T-helper 17 cell (primary cell): ENCODE data around the gene HOXA9. TPM values are rescaled to one million over a fixed set of nuclear protein-coding genes. Genes with fewer than 3 reads are reported as not detected.

Source experiments
- ATAC-seq: fragments of 150-1000 bp; cut with Tn5 transposase; 2 replicates; pipeline ENCODE4 v1.10.0; 2021; ENCODE audit warnings: mild to moderate bottlenecking, moderate library complexity
- DNase-seq, 3 donors: peaks; one replicate each; pipeline versions ENCODE4 v3.0.0 to v3.0.0-alpha.2; 2020 to 2021
- H3K9me3 ChIP-seq: one replicate; pipeline ENCODE4 v1.7.0; 2013; ENCODE audit warnings: low read length, mild to moderate bottlenecking; ENCODE audit not compliant: control insufficient read depth, poor library complexity, severe bottlenecking
- H3K27ac Mint-ChIP-seq: one replicate; pipeline ENCODE4 v1.8.0; 2022; ENCODE audit warnings: mild to moderate bottlenecking, moderate library complexity, mixed read lengths
- H3K27me3 Mint-ChIP-seq: one replicate; pipeline ENCODE4 v1.8.0; 2022; ENCODE audit warnings: mixed read lengths
- H3K36me3 Mint-ChIP-seq: one replicate; pipeline ENCODE4 v1.8.0; 2022; ENCODE audit warnings: low read depth, mixed read lengths
- H3K4me1 Mint-ChIP-seq: one replicate; pipeline ENCODE4 v1.8.0; 2022; ENCODE audit warnings: mild to moderate bottlenecking, mixed read lengths
- H3K4me3 Mint-ChIP-seq: one replicate; pipeline ENCODE4 v1.8.0; 2022; ENCODE audit warnings: mild to moderate bottlenecking, moderate library complexity, mixed read lengths
- total RNA-seq, 4 donors: library from RNA in 2 of 4; stranded (reverse) in 2 of 4; gene quantifications; one replicate each; pipeline ENCODE4 v1.2.3 and lab custom pipeline; 2022 to 2026

Gene HOXA9
- total RNA-seq, 2 donors from 2014 or later: not detected

DNA sequence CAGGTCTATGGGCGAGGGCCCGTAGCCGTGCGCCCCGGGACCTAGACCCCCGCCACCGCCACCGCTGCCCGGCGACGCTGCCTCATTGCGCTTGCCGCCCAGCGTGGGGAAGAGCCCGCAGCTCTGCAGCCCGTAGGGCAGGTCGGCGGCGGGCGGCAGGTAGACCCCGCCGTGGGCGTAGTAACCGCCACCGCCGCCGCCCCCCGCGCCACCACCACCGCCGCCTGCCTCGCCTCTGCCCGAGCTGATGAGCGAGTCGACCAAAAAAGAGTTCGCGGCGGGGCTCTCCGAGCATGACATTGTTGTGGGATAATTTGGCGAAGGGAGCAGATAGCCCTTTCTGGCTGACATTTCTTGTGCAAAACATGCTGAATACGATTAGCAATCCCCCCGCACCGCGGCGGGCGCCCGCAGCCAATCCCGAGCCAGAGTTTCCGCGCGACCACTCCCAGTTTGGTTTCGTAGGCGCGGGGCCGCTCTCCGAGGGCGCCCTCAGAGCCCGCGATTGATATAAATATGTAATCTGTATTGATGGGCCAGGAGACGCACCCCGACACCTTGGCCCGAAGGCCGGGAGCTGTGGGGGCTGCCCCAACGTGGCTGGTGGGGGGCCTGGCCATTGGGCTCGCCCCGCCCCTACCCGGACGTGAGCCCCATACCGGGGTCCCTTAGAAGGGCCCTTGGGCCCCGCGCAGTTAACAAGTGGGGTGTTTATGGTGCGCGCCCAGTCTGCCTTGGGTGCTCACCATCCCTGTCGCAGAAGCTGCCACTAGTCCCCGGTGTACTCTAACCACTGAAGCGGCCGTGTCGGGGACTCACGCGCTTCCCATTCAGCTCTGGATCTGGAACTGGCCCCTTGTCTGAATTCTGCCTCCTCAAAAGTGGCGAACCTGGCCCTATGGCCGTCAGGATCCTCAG lies 8.9 kb upstream of the HOXA9 start, which contains the start of gene HOXA10:
TSS of gene HOXA10 (minus strand) at position 365 of the 918 bp plus-strand sequence. CDS start at position 351, 14 bp downstream.
- no peaks in the 10 kb centered on the region for H3K9me3 ChIP-seq
- H3K4me3 Mint-ChIP-seq: peak within 1 kb of the TSS; percentile 70
- H3K4me1 Mint-ChIP-seq: peaks cover 19% of the 10 kb centered on the region
- no peak within 1 kb of the TSS for H3K27ac Mint-ChIP-seq
- peaks cover 72% of the 10 kb centered on the region for H3K27me3 Mint-ChIP-seq
- DNase-seq: peak in 1 of 3 donors; percentile 7
- ATAC-seq: no peak
- no peaks in the 10 kb centered on the region for H3K36me3 Mint-ChIP-seq

DNA sequence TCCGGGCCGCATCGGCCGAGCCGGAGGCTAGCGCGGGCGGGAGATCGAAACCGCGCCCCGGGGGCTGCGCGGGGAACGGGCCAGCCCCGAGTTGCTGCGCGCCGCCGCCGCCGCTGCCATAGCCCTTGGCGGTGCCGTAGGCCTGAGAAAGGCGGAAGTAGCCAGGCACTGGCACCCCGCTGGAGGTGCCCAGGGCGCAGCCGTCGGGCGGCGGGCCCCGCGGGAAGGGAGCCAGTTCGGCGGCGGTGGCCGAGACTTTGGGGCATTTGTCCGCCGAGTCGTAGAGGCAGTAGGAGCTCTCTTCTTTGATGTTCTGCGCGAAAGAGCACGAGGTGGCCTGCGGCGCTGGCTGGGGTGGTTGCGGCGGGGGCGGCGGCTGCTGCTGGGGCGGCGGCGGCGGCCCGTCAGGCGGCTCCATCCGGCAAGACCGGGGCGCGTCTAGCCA lies 8.2 kb upstream of the HOXA9 start:
- Mint-ChIP-seq H3K4me1 (peaks cover 22% of the 10 kb centered on the region), H3K4me3 (peak overlapping the region; percentile 62), H3K36me3 (no peaks in the 10 kb centered on the region), H3K27ac (no peak overlapping the region), H3K27me3 (peaks cover 73% of the 10 kb centered on the region)
- no peaks in the 10 kb centered on the region for H3K9me3 ChIP-seq
- DNase-seq (peak in 1 of 3 donors; percentile 14), ATAC-seq (peak; percentile 66)

- H3K27me3 Mint-ChIP-seq: peaks cover 73% of the 10 kb centered on the region
- peaks cover 22% of the 10 kb centered on the region for H3K4me1 Mint-ChIP-seq
- DNase-seq (peak in 1 of 3 donors; percentile 8), ATAC-seq (peak; percentile 27)
- no peak overlapping the region for H3K27ac Mint-ChIP-seq
- peak overlapping the region; percentile 62 for H3K4me3 Mint-ChIP-seq
- no peaks in the 10 kb centered on the region for H3K9me3 ChIP-seq
- no peaks in the 10 kb centered on the region for H3K36me3 Mint-ChIP-seq
Measured at GRCh38 chr7:27172823-27173510, 7.6 kb upstream of the HOXA9 start.

DNA sequence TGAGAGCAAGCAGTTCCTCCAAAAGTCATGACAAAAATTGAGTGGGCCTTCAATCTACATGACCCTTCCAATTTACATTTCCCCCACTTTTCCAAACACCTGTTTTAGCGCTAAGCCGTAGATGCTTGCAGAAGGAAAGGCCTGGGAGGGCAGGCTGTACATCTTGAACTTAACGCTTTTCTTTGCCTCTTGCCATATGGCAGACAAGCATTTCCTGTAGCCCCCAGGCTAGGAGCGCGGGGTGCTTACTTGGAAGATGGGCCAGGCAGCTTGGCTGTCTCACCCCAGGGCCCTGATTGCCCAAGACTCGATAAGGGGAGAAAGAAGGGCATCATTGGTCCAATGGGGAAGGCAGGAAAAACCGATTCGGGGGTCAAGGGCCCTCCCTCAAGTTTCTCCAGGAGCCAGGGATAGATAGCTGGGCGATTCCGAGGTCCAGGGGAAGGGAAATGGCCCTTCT lies 7.0 kb upstream of the HOXA9 start:
- ATAC-seq: no peak
- Mint-ChIP-seq H3K27me3 (peaks cover 73% of the 10 kb centered on the region), H3K4me1 (peaks cover 22% of the 10 kb centered on the region), H3K36me3 (no peaks in the 10 kb centered on the region), H3K27ac (peak overlapping the region; percentile 85), H3K4me3 (peak overlapping the region; percentile 80)
- DNase-seq: peak in 1 of 3 donors; percentile 0
- H3K9me3 ChIP-seq: no peaks in the 10 kb centered on the region

GRCh38 chr7:27171637-27172314 lies 6.4 kb upstream of the HOXA9 start:
- DNase-seq (peak in 1 of 3 donors; percentile 3), ATAC-seq (no peak)
- H3K27me3 Mint-ChIP-seq: peaks cover 73% of the 10 kb centered on the region
- peaks cover 2% of the 10 kb centered on the region for H3K36me3 Mint-ChIP-seq
- peak overlapping the region; percentile 80 for H3K4me3 Mint-ChIP-seq
- peak overlapping the region; percentile 85 for H3K27ac Mint-ChIP-seq
- peaks cover 26% of the 10 kb centered on the region for H3K4me1 Mint-ChIP-seq
- H3K9me3 ChIP-seq: no peaks in the 10 kb centered on the region

- ATAC-seq: no peak
- peak overlapping the region; percentile 80 for H3K4me3 Mint-ChIP-seq
- H3K4me1 Mint-ChIP-seq: peaks cover 26% of the 10 kb centered on the region
- no peaks in the 10 kb centered on the region for H3K9me3 ChIP-seq
- peaks cover 2% of the 10 kb centered on the region for H3K36me3 Mint-ChIP-seq
- no peak for DNase-seq
- H3K27ac Mint-ChIP-seq: peak overlapping the region; percentile 85
- H3K27me3 Mint-ChIP-seq: peaks cover 71% of the 10 kb centered on the region
Measured at GRCh38 chr7:27171325-27171636, 5.9 kb upstream of the HOXA9 start.

GRCh38 chr7:27170426-27171324 lies 5.3 kb upstream of the HOXA9 start:
- no peaks in the 10 kb centered on the region for H3K9me3 ChIP-seq
- H3K4me1 Mint-ChIP-seq: peaks cover 26% of the 10 kb centered on the region
- H3K27ac Mint-ChIP-seq: peak overlapping the region; percentile 85

DNA sequence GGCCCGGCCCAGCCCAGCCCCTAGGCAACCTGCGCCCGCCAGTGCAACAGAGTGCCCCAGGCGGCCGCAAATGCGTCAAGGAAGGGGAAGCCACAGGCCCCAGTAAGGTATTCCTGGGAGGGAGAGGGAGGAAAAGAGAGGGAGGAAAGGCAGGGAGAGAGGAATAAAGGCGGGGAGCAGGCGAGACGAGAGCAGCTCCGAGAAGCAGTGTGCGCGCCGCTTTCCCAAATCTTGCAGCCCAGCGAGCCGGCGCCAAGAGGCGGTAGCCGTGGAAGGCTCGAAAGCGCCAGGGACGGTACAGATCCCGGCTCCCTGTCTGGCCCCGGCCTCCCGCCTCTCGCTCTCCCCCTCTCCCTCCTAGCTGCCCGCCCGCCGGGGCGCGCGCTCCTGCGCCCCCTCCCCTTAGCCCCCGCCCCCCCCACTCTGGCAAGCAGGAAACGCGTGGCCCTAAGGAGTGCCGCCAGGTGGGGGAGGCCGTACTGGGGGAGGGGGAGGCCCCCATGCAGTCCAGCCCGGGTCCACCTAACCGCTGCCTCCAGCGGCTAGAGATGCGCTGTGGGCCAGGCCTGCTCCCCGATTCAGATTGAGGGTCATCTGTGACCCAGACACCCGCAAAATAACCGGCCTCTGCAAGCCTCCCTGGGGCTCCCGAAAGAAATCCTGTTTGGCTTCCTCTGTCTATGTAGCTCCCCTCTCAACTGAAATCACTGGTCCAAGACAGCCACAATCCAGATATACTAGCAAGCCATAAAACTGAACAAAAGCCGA lies 4.5 kb upstream of the HOXA9 start:
- H3K27ac Mint-ChIP-seq: no peak overlapping the region
- H3K4me1 Mint-ChIP-seq: peaks cover 25% of the 10 kb centered on the region
- peaks cover 2% of the 10 kb centered on the region for H3K36me3 Mint-ChIP-seq
- DNase-seq: no peak
- peaks cover 63% of the 10 kb centered on the region for H3K27me3 Mint-ChIP-seq
- H3K4me3 Mint-ChIP-seq: peak overlapping the region; percentile 28
- ATAC-seq: peak; percentile 35
- H3K9me3 ChIP-seq: no peaks in the 10 kb centered on the region

More at GRCh38 chr7:27170426-27171324, 5.3 kb upstream of the HOXA9 start:
- H3K27me3 Mint-ChIP-seq: peaks cover 68% of the 10 kb centered on the region
- DNase-seq (no peak), ATAC-seq (no peak)
- no peak overlapping the region for H3K4me3 Mint-ChIP-seq
- peaks cover 2% of the 10 kb centered on the region for H3K36me3 Mint-ChIP-seq

GRCh38 chr7:27168265-27168947 lies 3.1 kb upstream of the HOXA9 start:
- DNase-seq (no peak), ATAC-seq (no peak)
- no peak overlapping the region for H3K4me3 Mint-ChIP-seq
- H3K36me3 Mint-ChIP-seq: peaks cover 2% of the 10 kb centered on the region
- peaks cover 25% of the 10 kb centered on the region for H3K4me1 Mint-ChIP-seq
- H3K9me3 ChIP-seq: no peaks in the 10 kb centered on the region
- peak overlapping the region; percentile 49 for H3K27ac Mint-ChIP-seq
- peaks cover 74% of the 10 kb centered on the region for H3K27me3 Mint-ChIP-seq

DNA sequence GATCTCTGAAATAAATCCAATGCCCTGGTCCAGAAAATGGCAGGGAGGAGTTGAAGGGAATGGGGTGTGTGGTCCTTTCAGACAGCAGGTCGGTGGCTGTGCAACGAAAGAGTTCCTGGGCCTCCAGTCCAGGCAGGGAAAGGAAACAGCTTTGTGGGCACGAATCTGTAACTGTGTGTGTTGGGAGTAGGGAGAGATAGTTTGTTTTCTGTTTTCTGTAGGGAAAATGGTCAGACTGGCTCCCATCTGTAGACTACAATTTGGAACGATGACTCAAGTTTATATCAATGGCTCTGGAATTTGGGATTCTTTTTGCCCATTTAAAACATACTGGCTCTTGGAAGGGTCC lies 2.6 kb upstream of the HOXA9 start:
- Mint-ChIP-seq H3K4me1 (peaks cover 24% of the 10 kb centered on the region), H3K27ac (peak overlapping the region; percentile 93), H3K36me3 (peaks cover 2% of the 10 kb centered on the region), H3K4me3 (no peak overlapping the region), H3K27me3 (peaks cover 79% of the 10 kb centered on the region)
- no peaks in the 10 kb centered on the region for H3K9me3 ChIP-seq
- no peak for ATAC-seq
- DNase-seq: no peak
